B cell (primary cell): Measurements from ENCODE around the gene MAPRE3. TPM values are rescaled to one million over a fixed set of nuclear protein-coding genes. Genes with fewer than 3 reads are reported as not detected.

Experiments used
- ATAC-seq: fragments of 200-7000 bp; cut with Tn5 transposase; one replicate; pipeline ENCODE4 v1.10.0; 2021; ENCODE audit warnings: low read depth, mild to moderate bottlenecking, moderate number of reproducible peaks, moderate library complexity
- CTCF ChIA-PET: fragments of 350-600 bp; sonication (Branson Sonifier 250); formaldehyde crosslinking; loops from one replicate; lab custom pipeline; 2021; ENCODE audit warnings: antibody characterized with exemption, inconsistent platforms; lab: Charles Lee
- POLR2A ChIA-PET: fragments of 350-600 bp; sonication (Branson Sonifier 250); formaldehyde crosslinking; loops from one replicate; lab custom pipeline; 2021; ENCODE audit warnings: antibody characterized with exemption; lab: Charles Lee
- DNase-seq: peaks from one replicate; pipeline ENCODE4 v3.0.0; 2013
- H2AFZ ChIP-seq: 2 replicates; pipeline ENCODE4 v1.6.1; 2012; ENCODE audit warnings: mild to moderate bottlenecking, low read depth, low read length; ENCODE audit not compliant: insufficient read depth, poor library complexity, severe bottlenecking
- H3K27ac ChIP-seq, 2 donors: 1 replicate in 1 of 2; 2 replicates in 1 of 2; pipeline ENCODE4 v1.5.1; 2012 to 2013; ENCODE audit warnings: low read length in 2 of 2, mild to moderate bottlenecking in 2 of 2, moderate library complexity in 1 of 2
- H3K27me3 ChIP-seq, 4 experiments: fragments of 200-600 bp in 1 of 4; sonication (generic) in 1 of 4; replicated peaks in 1 of 4; 1 replicate in 2 of 4; 2 replicates in 2 of 4; pipeline versions ENCODE4 v1.6.1 to v1.7.0; 2013 to 2016; ENCODE audit warnings: low read length in 3 of 4, mild to moderate bottlenecking in 2 of 4, mixed read lengths in 1 of 4, moderate library complexity in 1 of 4; ENCODE audit not compliant: insufficient read depth in 4 of 4, control insufficient read depth in 3 of 4; ENCODE audit errors: control extremely low read depth in 1 of 4
- H3K36me3 ChIP-seq, 2 experiments: replicated peaks in 1 of 2; 1 replicate in 1 of 2; 2 replicates in 1 of 2; pipeline versions ENCODE4 v1.6.1 to v1.7.1; 2013; ENCODE audit warnings: low read length in 1 of 2; ENCODE audit not compliant: insufficient read depth in 2 of 2, control insufficient read depth in 1 of 2; ENCODE audit errors: control extremely low read depth in 1 of 2, extremely low read depth in 1 of 2
- H3K4me1 ChIP-seq, 2 donors: fragments of 200-600 bp in 1 of 2; sonication (generic) in 1 of 2; 1 replicate in 1 of 2; 2 replicates in 1 of 2; pipeline versions ENCODE4 v1.5.1 to v1.6.1; 2013 to 2017; ENCODE audit warnings: low read length in 2 of 2; ENCODE audit not compliant: control insufficient read depth in 2 of 2, insufficient read depth in 2 of 2
- H3K4me2 ChIP-seq: replicated peaks from 2 replicates; pipeline ENCODE3; 2012; ENCODE audit warnings: mild to moderate bottlenecking, low read depth, low read length; ENCODE audit not compliant: poor library complexity, severe bottlenecking
- H3K4me3 ChIP-seq, 5 experiments: fragments of 200-600 bp in 1 of 5; sonication (generic) in 1 of 5; 1 replicate in 3 of 5; 2 replicates in 2 of 5; pipeline versions ENCODE4 v1.5.1 to v1.7.0; 2011 to 2016; ENCODE audit warnings: low read length in 4 of 5, mild to moderate bottlenecking in 4 of 5, low read depth in 2 of 5, control low read depth in 1 of 5, moderate library complexity in 1 of 5; ENCODE audit not compliant: insufficient read depth in 1 of 5; ENCODE audit errors: control extremely low read depth in 1 of 5, extremely low read depth in 1 of 5
- H3K79me2 ChIP-seq: fragments of 200-600 bp; sonication (generic); one replicate; pipeline ENCODE4 v1.6.0; 2016; ENCODE audit warnings: low read length; ENCODE audit not compliant: control insufficient read depth, insufficient read depth
- H3K9ac ChIP-seq: fragments of 200-600 bp; sonication (generic); 2 replicates; pipeline ENCODE4 v1.6.1; 2017; ENCODE audit warnings: mild to moderate bottlenecking, low read length, moderate library complexity
- H3K9me3 ChIP-seq, 3 donors: one replicate each; pipeline versions ENCODE4 v1.6.1 to v1.7.1; 2013; ENCODE audit warnings: low read length in 2 of 3; ENCODE audit not compliant: control insufficient read depth in 2 of 3, insufficient read depth in 1 of 3; ENCODE audit errors: control extremely low read depth in 1 of 3
- H4K20me1 ChIP-seq: 2 replicates; pipeline ENCODE4 v1.6.0; 2012; ENCODE audit warnings: mild to moderate bottlenecking, low read length; ENCODE audit not compliant: insufficient read depth, control insufficient read depth, poor library complexity, severe bottlenecking
- H3K27ac Mint-ChIP-seq: one replicate; pipeline ENCODE4 v1.8.0; 2021; ENCODE audit warnings: mixed read lengths
- H3K27me3 Mint-ChIP-seq: one replicate; pipeline ENCODE4 v1.8.0; 2021; ENCODE audit warnings: mixed read lengths
- H3K4me1 Mint-ChIP-seq: one replicate; pipeline ENCODE4 v1.8.0; 2021; ENCODE audit warnings: mixed read lengths
- H3K4me3 Mint-ChIP-seq: one replicate; pipeline ENCODE4 v1.8.0; 2021; ENCODE audit warnings: mixed read lengths
- H3K9me3 Mint-ChIP-seq: one replicate; pipeline ENCODE4 v1.8.0; 2022; ENCODE audit warnings: mixed read lengths; ENCODE audit not compliant: insufficient read depth
- EZH2 ChIP-seq: IDR thresholded peaks from 2 replicates; pipeline ENCODE4 v1.6.1; 2012; ENCODE audit warnings: borderline replicate concordance, low read depth, mild to moderate bottlenecking, moderate library complexity, low read length; ENCODE audit not compliant: insufficient read depth, poor library complexity, severe bottlenecking
- WGBS: methylation state at CpG from one replicate; pipeline ENCODE4 v1.1.5; 2013; ENCODE audit warnings: missing lambda C conversion rate; ENCODE audit not compliant: insufficient coverage; 5-methylcytosine and 5-hydroxymethylcytosine counted together
- intact Hi-C: fragments of 100-400 bp; cut with micrococcal nuclease; formaldehyde crosslinking; loops from one replicate; pipeline ENCODE4 v1.10.0; 2022
- polyA plus RNA-seq: library from polyadenylated mRNA; depleted of rRNA; stranded (reverse); fragments of >200 nt; gene quantifications from 2 replicates; pipeline ENCODE4 v1.2.3, GENCODE V29; 2012
- total RNA-seq, 2 donors: library from RNA; stranded (reverse); fragments of 120-200 nt in 1 of 2; gene quantifications; 1 replicate in 1 of 2; 2 replicates in 1 of 2; pipeline versions ENCODE4 v1.2.3 to v1.2.4, GENCODE V29; 2013 to 2022
- TF ChIP-seq, protein P1 (sequence below): fragments of 200-600 bp; IDR thresholded peaks from one replicate; pipeline ENCODE4 v1.8.0; 2022; ENCODE audit warnings: antibody characterized with exemption, mild to moderate bottlenecking

MAPRE3 gene
- total and polyA plus RNA-seq, 2 donors (not counting 1 experiment from before 2014, with no cell fraction given), result 5.4 to 9.8 TPM

GRCh38 chr2:26945991-26946750 is 24.3 kb upstream of the MAPRE3 start:
- H3K4me3 ChIP-seq, result no peak overlapping the region
- no peaks in the 10 kb centered on the region for H3K36me3 ChIP-seq
- H3K9me3 ChIP-seq, result no peaks in the 10 kb centered on the region
- no peak overlapping the region for H2AFZ ChIP-seq
- POLR2A ChIA-PET, result no interaction called here
- H3K27ac ChIP-seq, result no peak overlapping the region
- WGBS, result 87% methylated on average over 8 of the region's 12 CpGs
- H3K27me3 ChIP-seq, result peaks cover 0 to 13% (median 3%) of the 10 kb centered on the region in 4 experiments
- H3K4me1 ChIP-seq, result no peaks in the 10 kb centered on the region
- H3K9me3 Mint-ChIP-seq, result no peaks in the 10 kb centered on the region
- no peak for ATAC-seq
- no peak overlapping the region for H3K4me2 ChIP-seq
- no peak overlapping the region for H3K9ac ChIP-seq
- no peaks in the 10 kb centered on the region for H3K4me1 Mint-ChIP-seq
- H3K4me3 Mint-ChIP-seq, result no peak overlapping the region
- no peak overlapping the region for H3K27ac Mint-ChIP-seq
- TF ChIP-seq, protein P1, sequence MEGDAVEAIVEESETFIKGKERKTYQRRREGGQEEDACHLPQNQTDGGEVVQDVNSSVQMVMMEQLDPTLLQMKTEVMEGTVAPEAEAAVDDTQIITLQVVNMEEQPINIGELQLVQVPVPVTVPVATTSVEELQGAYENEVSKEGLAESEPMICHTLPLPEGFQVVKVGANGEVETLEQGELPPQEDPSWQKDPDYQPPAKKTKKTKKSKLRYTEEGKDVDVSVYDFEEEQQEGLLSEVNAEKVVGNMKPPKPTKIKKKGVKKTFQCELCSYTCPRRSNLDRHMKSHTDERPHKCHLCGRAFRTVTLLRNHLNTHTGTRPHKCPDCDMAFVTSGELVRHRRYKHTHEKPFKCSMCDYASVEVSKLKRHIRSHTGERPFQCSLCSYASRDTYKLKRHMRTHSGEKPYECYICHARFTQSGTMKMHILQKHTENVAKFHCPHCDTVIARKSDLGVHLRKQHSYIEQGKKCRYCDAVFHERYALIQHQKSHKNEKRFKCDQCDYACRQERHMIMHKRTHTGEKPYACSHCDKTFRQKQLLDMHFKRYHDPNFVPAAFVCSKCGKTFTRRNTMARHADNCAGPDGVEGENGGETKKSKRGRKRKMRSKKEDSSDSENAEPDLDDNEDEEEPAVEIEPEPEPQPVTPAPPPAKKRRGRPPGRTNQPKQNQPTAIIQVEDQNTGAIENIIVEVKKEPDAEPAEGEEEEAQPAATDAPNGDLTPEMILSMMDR, result no peak
- no peak for TF ChIP-seq EZH2
- no peaks in the 10 kb centered on the region for H4K20me1 ChIP-seq
- intact Hi-C loops, result no loop called here
- CTCF ChIA-PET, result no interaction called here
- no peaks in the 10 kb centered on the region for H3K79me2 ChIP-seq
- no peak for DNase-seq
- H3K27me3 Mint-ChIP-seq, result peaks cover 21% of the 10 kb centered on the region
